Measurements from ENCODE around the gene ZNF469. TPM values are rescaled to one million over a fixed set of nuclear protein-coding genes. Genes with fewer than 3 reads are reported as not detected.

Gene ZNF469
- polyA plus RNA-seq, 3 donors = 0.02 to 0.16 (median 0.10) TPM

DNA sequence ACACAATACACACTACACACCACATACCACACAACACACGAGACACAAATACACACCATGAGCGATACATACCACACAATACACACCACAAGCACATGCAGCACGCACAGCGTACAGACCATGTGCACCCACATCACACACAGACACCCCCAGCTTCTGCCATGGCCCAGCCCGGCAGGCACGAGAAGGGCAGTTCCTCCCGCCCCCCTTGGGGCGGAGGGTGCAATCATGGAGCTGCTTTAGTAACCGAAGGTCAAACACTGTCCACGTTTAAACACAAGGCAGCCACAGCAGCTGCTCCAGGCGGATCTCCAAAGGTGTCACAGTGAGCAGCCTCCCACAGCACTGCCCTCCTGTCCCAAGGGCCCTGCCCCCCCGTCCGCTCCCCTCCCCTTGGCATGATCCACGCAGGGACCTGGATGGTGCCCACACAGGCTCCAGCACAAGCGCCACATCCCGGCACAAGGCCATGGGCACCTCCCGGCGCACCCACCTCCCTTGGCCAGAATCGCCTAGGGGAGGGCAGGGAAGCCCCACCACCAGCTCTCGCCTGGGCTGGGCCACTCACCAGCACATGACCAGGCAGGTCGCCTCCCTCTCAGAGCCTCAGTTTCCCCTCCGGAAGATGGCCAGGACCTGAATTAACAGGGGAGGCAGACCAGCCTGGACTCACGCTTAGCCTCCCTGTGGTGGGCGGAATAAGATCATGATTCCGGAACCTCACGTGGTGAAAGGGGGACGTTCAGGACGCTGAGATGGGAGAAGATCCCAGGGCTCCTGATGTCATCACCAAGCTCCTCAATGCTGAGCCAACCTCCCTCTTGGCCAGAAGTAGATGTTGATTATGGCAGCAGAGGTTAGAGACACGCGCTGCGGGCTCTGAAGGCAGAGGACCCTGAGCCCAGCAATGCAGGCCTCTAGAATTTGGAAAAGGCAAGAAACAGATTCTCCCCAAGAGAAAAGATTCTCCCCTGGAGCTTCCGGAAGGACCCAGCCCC, 32.6 kb upstream of the ZNF469 start:
- Mint-ChIP-seq H3K9me3 (peaks cover 0 to 4% (median 0%) of the 10 kb centered on the region in 7 donors), H3K27ac (no peak overlapping the region), H3K4me3 (no peak overlapping the region), H3K36me3 (no peaks in the 10 kb centered on the region), H3K27me3 (ENCODE audit: low read depth in 3 of 3) (peaks cover 2 to 10% (median 3%) of the 10 kb centered on the region in 3 donors), H3K4me1 (peaks cover 3% of the 10 kb centered on the region)
- no peaks in the 10 kb centered on the region for H3K27me3 ChIP-seq (ENCODE audit: control insufficient read depth in 2 of 2, insufficient read depth in 2 of 2, low read length in 2 of 2)
- H3K4me1 ChIP-seq (ENCODE audit: control insufficient read depth in 1 of 2, insufficient read depth in 2 of 2, low read length in 2 of 2) = no peaks in the 10 kb centered on the region
- H3K79me2 ChIP-seq (ENCODE audit: insufficient read depth, low read length) = no peaks in the 10 kb centered on the region
- H4K20me1 ChIP-seq (ENCODE audit: insufficient read depth, low read length) = no peaks in the 10 kb centered on the region
- H3K27ac ChIP-seq (ENCODE audit: low read depth in 1 of 2, low read length in 2 of 2) = no peak overlapping the region
- WGBS (ENCODE audit: insufficient coverage) = 95% methylated on average over 23 of the region's 32 CpGs
- no peaks in the 10 kb centered on the region for H3K36me3 ChIP-seq (replicated peaks in 1 of 2; ENCODE audit: control insufficient read depth in 1 of 2, insufficient read depth in 2 of 2, low read length in 2 of 2)
- TF ChIP-seq, protein P1, sequence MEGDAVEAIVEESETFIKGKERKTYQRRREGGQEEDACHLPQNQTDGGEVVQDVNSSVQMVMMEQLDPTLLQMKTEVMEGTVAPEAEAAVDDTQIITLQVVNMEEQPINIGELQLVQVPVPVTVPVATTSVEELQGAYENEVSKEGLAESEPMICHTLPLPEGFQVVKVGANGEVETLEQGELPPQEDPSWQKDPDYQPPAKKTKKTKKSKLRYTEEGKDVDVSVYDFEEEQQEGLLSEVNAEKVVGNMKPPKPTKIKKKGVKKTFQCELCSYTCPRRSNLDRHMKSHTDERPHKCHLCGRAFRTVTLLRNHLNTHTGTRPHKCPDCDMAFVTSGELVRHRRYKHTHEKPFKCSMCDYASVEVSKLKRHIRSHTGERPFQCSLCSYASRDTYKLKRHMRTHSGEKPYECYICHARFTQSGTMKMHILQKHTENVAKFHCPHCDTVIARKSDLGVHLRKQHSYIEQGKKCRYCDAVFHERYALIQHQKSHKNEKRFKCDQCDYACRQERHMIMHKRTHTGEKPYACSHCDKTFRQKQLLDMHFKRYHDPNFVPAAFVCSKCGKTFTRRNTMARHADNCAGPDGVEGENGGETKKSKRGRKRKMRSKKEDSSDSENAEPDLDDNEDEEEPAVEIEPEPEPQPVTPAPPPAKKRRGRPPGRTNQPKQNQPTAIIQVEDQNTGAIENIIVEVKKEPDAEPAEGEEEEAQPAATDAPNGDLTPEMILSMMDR (IDR thresholded peaks at IDR 0.05) = no peak
- no peak overlapping the region for H3K4me3 ChIP-seq (replicated peaks in 1 of 3; ENCODE audit: low read depth in 2 of 3, low read length in 3 of 3)
- no peak for DNase-seq
- no peaks in the 10 kb centered on the region for H3K9me3 ChIP-seq (replicated peaks in 1 of 2; ENCODE audit: control insufficient read depth in 1 of 2, insufficient read depth in 1 of 2, low read length in 2 of 2)
- H3K4me2 ChIP-seq (replicated peaks; ENCODE audit: extremely low read depth, low read length, poor library complexity, severe bottlenecking) = no peak overlapping the region
- H3K9ac ChIP-seq (ENCODE audit: insufficient read depth, low read length, poor library complexity, severe bottlenecking) = no peak overlapping the region
- no peak overlapping the region for H2AFZ ChIP-seq (ENCODE audit: insufficient read depth, low read depth, low read length, poor library complexity, severe bottlenecking)
- intact Hi-C loops (cut with micrococcal nuclease) = no loop called here

DNA sequence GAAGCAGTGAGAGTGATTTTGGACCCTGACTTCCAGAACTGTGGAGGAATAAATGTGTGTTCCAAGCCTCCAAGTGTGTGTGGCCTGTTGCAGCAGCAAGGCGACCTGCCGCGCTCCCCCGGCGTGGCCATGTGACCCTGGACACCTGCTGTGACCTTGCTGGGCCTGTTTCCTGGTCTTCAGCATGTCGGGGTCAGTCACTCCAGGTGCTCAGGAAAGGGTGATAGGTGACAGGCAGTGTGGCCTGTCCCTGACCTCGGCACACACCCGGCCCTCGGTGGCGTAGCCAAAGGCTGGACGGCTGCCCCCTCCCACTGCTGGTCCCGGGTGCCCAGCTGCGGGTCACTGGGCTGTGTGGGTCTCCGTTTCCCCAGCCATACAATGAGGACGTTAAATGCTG, 31.8 kb upstream of the ZNF469 start:
- H2AFZ ChIP-seq (ENCODE audit: insufficient read depth, low read depth, low read length, poor library complexity, severe bottlenecking) = no peak overlapping the region
- Mint-ChIP-seq H3K27me3 (ENCODE audit: low read depth in 3 of 3) (peaks cover 2 to 10% (median 3%) of the 10 kb centered on the region in 3 donors), H3K9me3 (peaks cover 0 to 4% (median 0%) of the 10 kb centered on the region in 7 donors), H3K4me3 (no peak overlapping the region), H3K27ac (no peak overlapping the region), H3K4me1 (peaks cover 3% of the 10 kb centered on the region), H3K36me3 (no peaks in the 10 kb centered on the region)
- H3K79me2 ChIP-seq (ENCODE audit: insufficient read depth, low read length) = no peaks in the 10 kb centered on the region
- H3K27ac ChIP-seq (ENCODE audit: low read depth in 1 of 2, low read length in 2 of 2) = no peak overlapping the region
- H3K27me3 ChIP-seq (ENCODE audit: control insufficient read depth in 2 of 2, insufficient read depth in 2 of 2, low read length in 2 of 2) = no peaks in the 10 kb centered on the region
- WGBS (ENCODE audit: insufficient coverage) = 94% methylated on average over 15 of the region's 15 CpGs
- H4K20me1 ChIP-seq (ENCODE audit: insufficient read depth, low read length) = no peaks in the 10 kb centered on the region
- intact Hi-C loops (cut with micrococcal nuclease) = no loop called here
- H3K36me3 ChIP-seq (replicated peaks in 1 of 2; ENCODE audit: control insufficient read depth in 1 of 2, insufficient read depth in 2 of 2, low read length in 2 of 2) = no peaks in the 10 kb centered on the region
- TF ChIP-seq, protein P1 (IDR thresholded peaks at IDR 0.05) = no peak
- no peak overlapping the region for H3K9ac ChIP-seq (ENCODE audit: insufficient read depth, low read length, poor library complexity, severe bottlenecking)
- H3K4me2 ChIP-seq (replicated peaks; ENCODE audit: extremely low read depth, low read length, poor library complexity, severe bottlenecking) = no peak overlapping the region
- no peaks in the 10 kb centered on the region for H3K4me1 ChIP-seq (ENCODE audit: control insufficient read depth in 1 of 2, insufficient read depth in 2 of 2, low read length in 2 of 2)
- no peak for DNase-seq
- no peak overlapping the region for H3K4me3 ChIP-seq (replicated peaks in 1 of 3; ENCODE audit: low read depth in 2 of 3, low read length in 3 of 3)
- H3K9me3 ChIP-seq (replicated peaks in 1 of 2; ENCODE audit: control insufficient read depth in 1 of 2, insufficient read depth in 1 of 2, low read length in 2 of 2) = no peaks in the 10 kb centered on the region

All from CD14-positive monocyte (primary cell).